ENCODE measurements around the gene VSTM1. TPM values are rescaled to one million over a fixed set of nuclear protein-coding genes. Genes with fewer than 3 reads are reported as not detected.

The VSTM1 gene
- total RNA-seq, 3 donors from 2014 or later (not counting 1 experiment from before 2014, with no cell fraction given): 0.72 to 2.8 (median 2.7) TPM

GRCh38 chr19:54069470-54069869 is 5.8 kb upstream of the VSTM1 start:
- H3K4me3 Mint-ChIP-seq: no peak overlapping the region
- Histone ChIP-seq H3K9me3 (ENCODE audit: control insufficient read depth, insufficient read depth, low read length) (no peaks in the 10 kb centered on the region), H3K4me3 (ENCODE audit: low read length) (no peak overlapping the region), H3K27ac (ENCODE audit: low read length) (no peak overlapping the region), H3K36me3 (ENCODE audit: control insufficient read depth, insufficient read depth, low read length) (no peaks in the 10 kb centered on the region), H3K4me1 (ENCODE audit: control insufficient read depth, insufficient read depth, low read length) (no peaks in the 10 kb centered on the region), H3K27me3 (ENCODE audit: control insufficient read depth, insufficient read depth, low read length) (no peaks in the 10 kb centered on the region)
- no peak overlapping the region for H3K27ac Mint-ChIP-seq
- no peak for TF ChIP-seq CTCF (IDR thresholded peaks at IDR 0.05)
- WGBS (ENCODE audit: insufficient coverage): 77% methylated on average over 5 of the region's 5 CpGs
- ATAC-seq (no peak), DNase-seq (no peak)
- H3K36me3 Mint-ChIP-seq: no peaks in the 10 kb centered on the region
- H3K4me1 Mint-ChIP-seq: no peaks in the 10 kb centered on the region
- H3K27me3 Mint-ChIP-seq (ENCODE audit: low read depth in 2 of 2): peaks cover 7 to 14% of the 10 kb centered on the region in 2 donors
- intact Hi-C loops (cut with micrococcal nuclease): no loop called here
- no peaks in the 10 kb centered on the region for H3K9me3 Mint-ChIP-seq

- Mint-ChIP-seq H3K9me3 (no peaks in the 10 kb centered on the region), H3K36me3 (no peaks in the 10 kb centered on the region), H3K27ac (no peak overlapping the region), H3K4me1 (no peaks in the 10 kb centered on the region), H3K4me3 (no peak overlapping the region), H3K27me3 (ENCODE audit: low read depth in 2 of 2) (peaks cover 8 to 17% of the 10 kb centered on the region in 2 donors)
- intact Hi-C loops (cut with micrococcal nuclease): no loop called here
- peak in 1 of 3 donors; percentile 56 for ATAC-seq
- H3K36me3 ChIP-seq (ENCODE audit: control insufficient read depth, insufficient read depth, low read length): no peaks in the 10 kb centered on the region
- no peak overlapping the region for H3K27ac ChIP-seq (ENCODE audit: low read length)
- no peak overlapping the region for H3K4me3 ChIP-seq (ENCODE audit: low read length)
- 28% methylated on average over 9 of the region's 9 CpGs for whole genome bisulfite sequencing (ENCODE audit: insufficient coverage)
- no peak for TF ChIP-seq CTCF (IDR thresholded peaks at IDR 0.05)
- no peaks in the 10 kb centered on the region for H3K4me1 ChIP-seq (ENCODE audit: control insufficient read depth, insufficient read depth, low read length)
- no peaks in the 10 kb centered on the region for H3K27me3 ChIP-seq (ENCODE audit: control insufficient read depth, insufficient read depth, low read length)
- no peaks in the 10 kb centered on the region for H3K9me3 ChIP-seq (ENCODE audit: control insufficient read depth, insufficient read depth, low read length)
- no peak for DNase-seq
Observed at GRCh38 chr19:54062643-54063042, 1.1 kb downstream of the VSTM1 start.

DNA sequence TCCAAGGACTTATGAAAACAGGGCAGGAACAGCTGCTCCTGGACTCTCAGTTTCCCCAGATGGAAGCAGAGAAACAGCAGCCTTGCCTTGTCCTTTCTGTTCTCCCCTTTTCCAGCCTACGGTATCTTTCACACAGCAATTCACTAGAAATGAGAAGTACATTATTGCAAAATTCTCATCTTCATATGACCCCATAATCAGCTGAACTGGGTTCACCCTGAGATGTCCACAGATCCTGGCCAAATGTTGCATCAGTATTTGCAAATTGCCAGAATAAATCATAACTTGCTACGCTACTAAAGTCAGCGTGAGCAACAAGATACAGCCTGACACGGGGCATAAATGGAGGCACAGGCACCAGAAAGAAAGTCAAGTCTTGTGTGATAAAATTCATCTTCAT is 16.1 kb downstream of the VSTM1 start:
- H3K4me3 ChIP-seq (ENCODE audit: low read length): no peak overlapping the region
- ATAC-seq: no peak
- H3K36me3 Mint-ChIP-seq: no peaks in the 10 kb centered on the region

More for the DNA sequence above, 16.1 kb downstream of the VSTM1 start:
- no peak overlapping the region for H3K27ac ChIP-seq (ENCODE audit: low read length)
- WGBS (ENCODE audit: insufficient coverage): 85% methylated on average over 4 of the region's 4 CpGs
- Mint-ChIP-seq H3K4me3 (no peak overlapping the region), H3K9me3 (no peaks in the 10 kb centered on the region), H3K4me1 (no peaks in the 10 kb centered on the region), H3K27me3 (ENCODE audit: low read depth in 2 of 2) (peaks cover 11 to 17% of the 10 kb centered on the region in 2 donors), H3K27ac (no peak overlapping the region)
- DNase-seq: no peak
- intact Hi-C loops (cut with micrococcal nuclease): no loop called here
- no peaks in the 10 kb centered on the region for H3K4me1 ChIP-seq (ENCODE audit: control insufficient read depth, insufficient read depth, low read length)
- no peaks in the 10 kb centered on the region for H3K36me3 ChIP-seq (ENCODE audit: control insufficient read depth, insufficient read depth, low read length)
- no peaks in the 10 kb centered on the region for H3K9me3 ChIP-seq (ENCODE audit: control insufficient read depth, insufficient read depth, low read length)
- TF ChIP-seq CTCF (IDR thresholded peaks at IDR 0.05): no peak
- no peaks in the 10 kb centered on the region for H3K27me3 ChIP-seq (ENCODE audit: control insufficient read depth, insufficient read depth, low read length)
